Glutamatergic neuron (in vitro differentiated cells): Measurements from ENCODE around the gene BMP5. TPM values are rescaled to one million over a fixed set of nuclear protein-coding genes. Genes with fewer than 3 reads are reported as not detected.

Source experiments
- DNase-seq: peaks from one replicate; pipeline ENCODE4 v3.0.0; 2022
- H3K27ac Mint-ChIP-seq: one replicate; pipeline ENCODE4 v1.8.0; 2020; ENCODE audit warnings: mild to moderate bottlenecking, mixed read lengths, inconsistent platforms; ENCODE audit not compliant: unreplicated experiment
- H3K27me3 Mint-ChIP-seq: one replicate; pipeline ENCODE4 v1.8.0; 2020; ENCODE audit warnings: mild to moderate bottlenecking, moderate library complexity, mixed read lengths, inconsistent platforms; ENCODE audit not compliant: unreplicated experiment
- H3K36me3 Mint-ChIP-seq: one replicate; pipeline ENCODE4 v1.8.0; 2020; ENCODE audit warnings: mild to moderate bottlenecking, mixed read lengths, inconsistent platforms; ENCODE audit not compliant: unreplicated experiment
- H3K4me1 Mint-ChIP-seq: one replicate; pipeline ENCODE4 v1.8.0; 2020; ENCODE audit warnings: mild to moderate bottlenecking, low read depth, mixed read lengths, inconsistent platforms; ENCODE audit not compliant: unreplicated experiment
- H3K4me3 Mint-ChIP-seq: one replicate; pipeline ENCODE4 v1.8.0; 2020; ENCODE audit warnings: mild to moderate bottlenecking, mixed read lengths, inconsistent platforms; ENCODE audit not compliant: unreplicated experiment
- H3K9me3 Mint-ChIP-seq: one replicate; pipeline ENCODE4 v1.8.0; 2020; ENCODE audit warnings: mild to moderate bottlenecking, moderate library complexity, mixed read lengths, inconsistent platforms; ENCODE audit not compliant: unreplicated experiment
- CTCF ChIP-seq: fragments of 200-600 bp; sonication (generic); IDR thresholded peaks from one replicate; pipeline ENCODE4 v1.5.0; 2021; ENCODE audit not compliant: partially characterized antibody, unreplicated experiment
- total RNA-seq: library from RNA; stranded (reverse); fragmentation: NEBNext Ultra II Directional; extraction: Animal tissue kit (Norgen Biotek cat#: 25700); gene quantifications from one replicate; pipeline ENCODE4 v1.2.1, GENCODE V29; 2021; ENCODE audit not compliant: unreplicated experiment

The BMP5 gene
- total RNA-seq, 1 donor from 2014 or later, result 1.1 TPM

- Mint-ChIP-seq H3K4me1 (no peaks in the 10 kb centered on the region), H3K36me3 (no peaks in the 10 kb centered on the region), H3K27ac (no peak overlapping the region), H3K9me3 (no peaks in the 10 kb centered on the region), H3K4me3 (no peak overlapping the region), H3K27me3 (peaks cover 2% of the 10 kb centered on the region)
- no peak for DNase-seq
- TF ChIP-seq CTCF, result no peak
Measured at GRCh38 chr6:55759536-55759935, 115.9 kb downstream of the BMP5 start.

GRCh38 chr6:55758156-55758937, 117.0 kb downstream of the BMP5 start:
- no peak for DNase-seq
- TF ChIP-seq CTCF, result no peak
- Mint-ChIP-seq H3K9me3 (no peaks in the 10 kb centered on the region), H3K4me1 (no peaks in the 10 kb centered on the region), H3K27me3 (no peaks in the 10 kb centered on the region), H3K4me3 (no peak overlapping the region), H3K27ac (no peak overlapping the region), H3K36me3 (no peaks in the 10 kb centered on the region)

- Mint-ChIP-seq H3K36me3 (no peaks in the 10 kb centered on the region), H3K4me3 (no peak overlapping the region), H3K27ac (no peak overlapping the region), H3K27me3 (no peaks in the 10 kb centered on the region), H3K4me1 (no peaks in the 10 kb centered on the region), H3K9me3 (no peaks in the 10 kb centered on the region)
- TF ChIP-seq CTCF, result no peak
- no peak for DNase-seq
Measured at GRCh38 chr6:55756531-55757031, 118.8 kb downstream of the BMP5 start.

GRCh38 chr6:55748880-55749279, 126.5 kb downstream of the BMP5 start:
- Mint-ChIP-seq H3K9me3 (no peaks in the 10 kb centered on the region), H3K36me3 (no peaks in the 10 kb centered on the region), H3K27ac (no peak overlapping the region), H3K27me3 (no peaks in the 10 kb centered on the region), H3K4me3 (no peak overlapping the region), H3K4me1 (no peaks in the 10 kb centered on the region)
- no peak for DNase-seq
- no peak for TF ChIP-seq CTCF

GRCh38 chr6:55746473-55746872, 128.9 kb downstream of the BMP5 start:
- Mint-ChIP-seq H3K27me3 (no peaks in the 10 kb centered on the region), H3K4me3 (no peak overlapping the region), H3K4me1 (no peaks in the 10 kb centered on the region), H3K27ac (no peak overlapping the region), H3K36me3 (no peaks in the 10 kb centered on the region), H3K9me3 (no peaks in the 10 kb centered on the region)
- TF ChIP-seq CTCF, result no peak
- no peak for DNase-seq
